Fibroblast of pulmonary artery (primary cell): Measurements from ENCODE around the gene OTC.

Experiments
- DNase-seq: peaks from one replicate; pipeline ENCODE4 v3.0.0-alpha.2; 2010; ENCODE audit warnings: low read depth
- H3K4me3 ChIP-seq: replicated peaks from 2 replicates; pipeline ENCODE4 v1.5.1; 2011; ENCODE audit warnings: low read depth, mild to moderate bottlenecking, control low read depth, low read length, moderate library complexity
- CTCF ChIP-seq: IDR thresholded peaks from 2 replicates; pipeline ENCODE4 v1.5.1; 2011; ENCODE audit warnings: mild to moderate bottlenecking, control low read depth, low read length, inconsistent platforms; ENCODE audit errors: missing control alignments

OTC gene

GRCh38 chrX:38438321-38438720 is 85.9 kb downstream of the OTC start:
- no peak for DNase-seq
- no peak for TF ChIP-seq CTCF

GRCh38 chrX:38452603-38453002 is 100.2 kb downstream of the OTC start:
- no peak for TF ChIP-seq CTCF
- no peak overlapping the region for H3K4me3 ChIP-seq
- DNase-seq = no peak

More at GRCh38 chrX:38438321-38438720, 85.9 kb downstream of the OTC start:
- no peak overlapping the region for H3K4me3 ChIP-seq

- TF ChIP-seq CTCF = no peak
- DNase-seq = no peak
- no peak overlapping the region for H3K4me3 ChIP-seq
Measured at GRCh38 chrX:38458071-38458470, 105.7 kb downstream of the OTC start.

DNA sequence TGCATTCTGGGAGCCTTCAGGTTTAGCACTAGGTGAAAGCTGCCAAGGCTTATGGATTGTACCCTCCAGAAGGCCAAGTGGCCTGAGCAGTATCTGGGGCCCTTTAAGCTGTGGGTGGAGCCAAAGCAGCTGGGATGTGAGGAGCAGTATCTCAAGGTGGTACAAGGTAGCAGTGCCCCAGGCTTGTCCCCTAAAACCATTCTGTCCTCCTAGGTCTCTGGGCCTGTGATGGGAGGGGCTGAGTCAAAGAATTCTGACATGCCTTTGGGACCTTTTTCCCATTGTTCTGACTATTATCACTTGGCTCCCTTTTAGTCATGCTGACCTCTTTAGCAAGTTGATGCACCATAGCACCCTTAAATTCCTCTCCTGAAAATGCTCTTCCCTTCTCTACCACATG is 109.9 kb downstream of the OTC start:
- DNase-seq = no peak
- H3K4me3 ChIP-seq = no peak overlapping the region
- no peak for TF ChIP-seq CTCF

DNA sequence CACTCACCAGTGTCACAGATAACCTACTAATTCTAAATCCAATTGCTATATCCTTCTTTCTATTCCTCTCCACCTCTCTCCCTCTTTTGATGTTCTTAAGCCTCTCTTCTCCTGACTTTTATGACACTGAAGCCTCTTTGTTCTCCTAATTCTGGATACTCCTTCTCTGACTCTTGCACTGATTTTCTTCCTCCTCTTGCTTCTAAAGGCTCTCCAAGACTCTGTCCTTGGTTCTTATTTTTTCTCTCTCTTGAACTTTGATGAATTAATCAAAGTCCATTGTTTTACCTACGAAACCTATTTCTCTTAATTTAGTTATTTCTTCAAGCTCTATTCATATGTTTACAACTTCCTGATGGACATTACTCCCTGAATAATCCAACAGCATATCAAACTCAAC is 113.3 kb downstream of the OTC start:
- TF ChIP-seq CTCF = no peak
- no peak for DNase-seq

DNA sequence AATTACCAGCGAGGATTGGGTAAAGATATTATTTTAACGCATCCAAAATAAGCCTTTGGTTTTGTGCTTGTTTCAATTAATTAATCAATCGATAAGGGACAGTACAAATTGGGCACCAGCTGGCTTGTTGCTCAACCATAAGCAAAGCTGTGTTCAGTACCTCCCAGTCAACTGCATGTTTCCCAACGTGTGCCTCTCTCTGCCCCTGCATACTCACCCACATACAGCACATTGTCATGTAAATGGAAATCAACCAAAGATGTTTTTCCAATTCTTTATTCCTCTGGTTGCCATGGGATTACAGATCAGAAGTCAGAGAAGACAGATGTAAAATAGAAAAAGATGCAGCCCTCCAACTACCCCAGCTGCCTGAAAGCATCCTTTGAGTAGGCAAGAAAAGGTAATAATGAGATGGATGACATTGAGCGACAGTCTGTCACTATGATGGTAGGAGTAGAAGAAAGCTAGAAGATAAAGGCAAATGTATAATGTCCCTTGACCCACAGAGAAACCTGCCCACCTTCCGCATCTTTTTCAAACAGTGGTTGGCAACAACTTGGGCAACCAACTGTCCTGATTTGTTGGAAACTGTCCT is 116.3 kb downstream of the OTC start:
- no peak overlapping the region for H3K4me3 ChIP-seq
- TF ChIP-seq CTCF = no peak
- DNase-seq = no peak

More for the DNA sequence above, 113.3 kb downstream of the OTC start:
- H3K4me3 ChIP-seq = no peak overlapping the region
